Caco-2 (cell line): ENCODE measurements around the gene ATP13A2. TPM values are rescaled to one million over a fixed set of nuclear protein-coding genes. Genes with fewer than 3 reads are reported as not detected.
"Not testable (repeated sequence)": the region's sequence is repeated elsewhere in the genome, so short reads cannot be mapped to it uniquely, and the experiment has no call there.

Experiments used
- BruUV-seq: library from RNA; stranded (reverse); fragments of 400-500 nt; replicated peaks from 2 replicates; lab custom pipeline; 2021; lab: Mats Ljungman, UMichigan
- CTCF ChIA-PET: fragments of 300-600 bp; sonication (Branson Sonifier 250); formaldehyde crosslinking; loops from one replicate; lab custom pipeline; 2022; ENCODE audit warnings: antibody characterized with exemption; lab: Charles Lee
- POLR2A ChIA-PET: fragments of 300-600 bp; sonication (Branson Sonifier 250); formaldehyde crosslinking; loops from one replicate; lab custom pipeline; 2022; ENCODE audit warnings: antibody characterized with exemption; lab: Charles Lee
- DNase-seq, 2 experiments: peaks; one replicate each; pipeline versions ENCODE4 v3.0.0 to v3.0.0-alpha.2; 2020 to 2022
- H3K27me3 ChIP-seq: replicated peaks from 2 replicates; pipeline ENCODE4 v1.6.0; 2011; ENCODE audit warnings: low read length; ENCODE audit not compliant: control insufficient read depth, insufficient read depth
- H3K36me3 ChIP-seq: 2 replicates; pipeline ENCODE4 v1.5.1; 2011; ENCODE audit warnings: low read length; ENCODE audit not compliant: control insufficient read depth, insufficient read depth
- H3K4me1 ChIP-seq: fragments of 250-450 bp; sonication (Bioruptor Pico); 2 replicates; pipeline ENCODE4 v1.5.1; 2020; ENCODE audit warnings: mild to moderate bottlenecking
- H3K4me3 ChIP-seq: 2 replicates; pipeline ENCODE4 v1.5.1; 2011; ENCODE audit warnings: low read depth, mild to moderate bottlenecking, control low read depth, low read length
- H3K9me3 ChIP-seq: fragments of 250-450 bp; sonication (Bioruptor Pico); 2 replicates; pipeline ENCODE4 v1.5.1; 2020; ENCODE audit warnings: mild to moderate bottlenecking, moderate library complexity
- H3K27ac Mint-ChIP-seq: one replicate; pipeline ENCODE4 v1.8.0; 2022; ENCODE audit warnings: mixed read lengths; ENCODE audit not compliant: unreplicated experiment
- H3K27me3 Mint-ChIP-seq: one replicate; pipeline ENCODE4 v1.8.0; 2022; ENCODE audit warnings: mixed read lengths; ENCODE audit not compliant: insufficient read depth, unreplicated experiment
- H3K36me3 Mint-ChIP-seq: one replicate; pipeline ENCODE4 v1.8.0; 2022; ENCODE audit warnings: mild to moderate bottlenecking, mixed read lengths; ENCODE audit not compliant: insufficient read depth, unreplicated experiment
- H3K4me1 Mint-ChIP-seq: one replicate; pipeline ENCODE4 v1.8.0; 2022; ENCODE audit warnings: low read depth, mixed read lengths; ENCODE audit not compliant: unreplicated experiment
- H3K4me3 Mint-ChIP-seq: one replicate; pipeline ENCODE4 v1.8.0; 2022; ENCODE audit warnings: mild to moderate bottlenecking, moderate library complexity, mixed read lengths; ENCODE audit not compliant: unreplicated experiment
- H3K9me3 Mint-ChIP-seq: one replicate; pipeline ENCODE4 v1.8.0; 2022; ENCODE audit warnings: mixed read lengths; ENCODE audit not compliant: unreplicated experiment
- CTCF ChIP-seq, 2 experiments: fragments of 200-600 bp in 1 of 2; IDR thresholded peaks; 1 replicate in 1 of 2; 2 replicates in 1 of 2; pipeline versions ENCODE4 v1.5.1 to v1.8.0; 2011 to 2022; ENCODE audit warnings: antibody characterized with exemption in 1 of 2, control low read depth in 1 of 2, inconsistent platforms in 1 of 2, low read depth in 1 of 2, low read length in 1 of 2, mild to moderate bottlenecking in 1 of 2, moderate library complexity in 1 of 2; ENCODE audit not compliant: insufficient read depth in 1 of 2, severe bottlenecking in 1 of 2, unreplicated experiment in 1 of 2
- intact Hi-C: fragments of 100-400 bp; cut with micrococcal nuclease; formaldehyde crosslinking; loops from one replicate; pipeline ENCODE4 v1.10.0; 2022; ENCODE audit not compliant: unreplicated experiment
- total RNA-seq: library from RNA; stranded (reverse); gene quantifications from 2 replicates; pipeline ENCODE4 v1.2.3, GENCODE V29; 2022

The ATP13A2 gene
- total RNA-seq, 1 experiment from 2014 or later: 58.4 TPM

- no peaks in the 10 kb centered on the region for H3K27me3 ChIP-seq
- Mint-ChIP-seq H3K9me3 (no peaks in the 10 kb centered on the region), H3K4me1 (no peaks in the 10 kb centered on the region), H3K36me3 (no peaks in the 10 kb centered on the region), H3K4me3 (no peak overlapping the region), H3K27me3 (no peaks in the 10 kb centered on the region), H3K27ac (no peak overlapping the region)
- intact Hi-C loops: no loop called here
- no peaks in the 10 kb centered on the region for H3K36me3 ChIP-seq
- H3K4me3 ChIP-seq: no peak overlapping the region
- POLR2A ChIA-PET: no interaction called here
- H3K9me3 ChIP-seq: no peaks in the 10 kb centered on the region
- H3K4me1 ChIP-seq: no peaks in the 10 kb centered on the region
- DNase-seq: no peak
- CTCF ChIA-PET: interaction anchor here (0.6 to 1.3 kb wide), 2 partner anchors 13 to 661 kb away, joined by 3 to 8 read pairs; no protein-coding TSS in a partner anchor
- no TSS peak for BruUV-seq
- no peak for TF ChIP-seq CTCF (IDR thresholded peaks at IDR 0.05; ENCODE audit: insufficient read depth in 1 of 2, low read depth in 1 of 2, low read length in 1 of 2, severe bottlenecking in 1 of 2, unreplicated experiment in 1 of 2)
Observed at GRCh38 chr1:16938351-16939321, 73.1 kb downstream of the ATP13A2 start.

- BruUV-seq, H3K9me3 Mint-ChIP-seq, H3K27me3 Mint-ChIP-seq: not testable (repeated sequence)
Observed at GRCh38 chr1:16936580-16936979, 75.1 kb downstream of the ATP13A2 start.

More at GRCh38 chr1:16936580-16936979, 75.1 kb downstream of the ATP13A2 start:
- H3K27me3 ChIP-seq, H3K4me3 Mint-ChIP-seq, H3K4me3 ChIP-seq, DNase-seq, H3K4me1 ChIP-seq, intact Hi-C loops, H3K27ac Mint-ChIP-seq, H3K36me3 Mint-ChIP-seq, H3K36me3 ChIP-seq, H3K9me3 ChIP-seq, H3K4me1 Mint-ChIP-seq: not testable (repeated sequence)
- CTCF ChIA-PET: interaction anchor here (1.0 kb wide), 1 partner anchor 8 kb away, joined by 3 read pairs; no protein-coding TSS in a partner anchor
- POLR2A ChIA-PET: interaction anchor here (0.5 kb wide), 1 partner anchor 853 kb away, joined by 3 read pairs; no protein-coding TSS in a partner anchor

Other genes with a start within 250 kb of the ATP13A2 start
- gene RNU1-2, start 115.9 kb downstream of the ATP13A2 start, total RNA-seq: 1,622 and 1,638 TPM in 2 replicates
- gene CROCC, start 90.0 kb downstream of the ATP13A2 start, total RNA-seq: 7.6 and 9.1 TPM in 2 replicates
- gene MFAP2, start 31.3 kb downstream of the ATP13A2 start, total RNA-seq: 20.5 and 22.7 TPM in 2 replicates
- 85.1 and 91.5 TPM in 2 replicates for gene SDHB, start 42.1 kb upstream of the ATP13A2 start, total RNA-seq
- gene PADI2, start 107.5 kb upstream of the ATP13A2 start, total RNA-seq: 0.73 and 0.84 TPM in 2 replicates
- not detected in 2 replicates for gene PADI1, start 193.2 kb upstream of the ATP13A2 start, total RNA-seq
- not detected in 2 replicates for gene PADI3, start 237.2 kb upstream of the ATP13A2 start, total RNA-seq